Body of pancreas (tissue), 4 donors: ENCODE data around the gene DOCK3. TPM values are rescaled to one million over a fixed set of nuclear protein-coding genes. Genes with fewer than 3 reads are reported as not detected.
"Not testable (repeated sequence)": the region's sequence is repeated elsewhere in the genome, so short reads cannot be mapped to it uniquely, and the experiment has no call there.

ENCODE experiments used
- ATAC-seq: fragments of 150-250 bp; one replicate; pipeline ENCODE4 v1.9.1; 2016
- DNase-seq, 4 donors: peaks; one replicate each; pipeline ENCODE4 v3.0.0-alpha.2; 2019
- H3K27ac ChIP-seq, 4 donors: fragments of 200-600 bp; sonication (generic); 1 replicate in 3 of 4; 2 replicates in 1 of 4; pipeline versions ENCODE4 v1.5.1 to v1.6.1; 2016 to 2019; ENCODE audit warnings: mild to moderate bottlenecking in 1 of 4, mixed read lengths in 1 of 4, moderate library complexity in 1 of 4
- H3K27me3 ChIP-seq, 2 donors: fragments of 200-600 bp; sonication (generic); one replicate each; pipeline ENCODE4 v1.6.0; 2016; ENCODE audit warnings: mild to moderate bottlenecking in 1 of 2
- H3K36me3 ChIP-seq, 2 donors: fragments of 200-600 bp; sonication (generic); replicated peaks in 1 of 2; 2 replicates each; pipeline ENCODE4 v1.5.1; 2016; ENCODE audit warnings: low read depth in 2 of 2; ENCODE audit not compliant: insufficient read depth in 1 of 2
- H3K4me1 ChIP-seq: fragments of 200-600 bp; sonication (generic); one replicate; pipeline ENCODE4 v1.6.0; 2016
- H3K4me3 ChIP-seq, 2 donors: fragments of 200-600 bp; sonication (generic); 1 replicate in 1 of 2; 2 replicates in 1 of 2; pipeline ENCODE4 v1.5.1; 2016 to 2019
- H3K9me3 ChIP-seq, 3 donors: fragments of 200-600 bp; sonication (generic); 1 replicate in 2 of 3; 2 replicates in 1 of 3; pipeline ENCODE4 v1.5.1; 2016
- POLR2A ChIP-seq, 3 donors: fragments of 450-650 bp; IDR thresholded peaks; one replicate each; pipeline ENCODE4 v1.6.1; 2016; ENCODE audit warnings: antibody characterized with exemption in 3 of 3, mild to moderate bottlenecking in 2 of 3
- WGBS, 2 donors: methylation state at CpG; one replicate each; pipeline ENCODE4 v1.1.5; 2017; 5-methylcytosine and 5-hydroxymethylcytosine counted together
- intact Hi-C: fragments of 100-400 bp; cut with DNase I; formaldehyde crosslinking; loops from one replicate; pipeline ENCODE4 v1.15.1; 2023
- total RNA-seq, 2 donors: library from RNA; depleted of rRNA; stranded (reverse); fragments of >200 nt; gene quantifications; one replicate each; pipeline ENCODE4 v1.1.0, GENCODE V29; 2016
- TF ChIP-seq, protein P1 (sequence below), 7 experiments: fragments of 450-650 bp in 4 of 7; fragments of 200-600 bp in 3 of 7; sonication (generic) in 3 of 7; IDR thresholded peaks; one replicate each; pipeline ENCODE4 v1.5.1; 2016 to 2019; ENCODE audit warnings: antibody characterized with exemption in 7 of 7

Gene DOCK3
- total RNA-seq, 2 donors from 2014 or later, result 0.52 TPM; not detected in 1

DNA sequence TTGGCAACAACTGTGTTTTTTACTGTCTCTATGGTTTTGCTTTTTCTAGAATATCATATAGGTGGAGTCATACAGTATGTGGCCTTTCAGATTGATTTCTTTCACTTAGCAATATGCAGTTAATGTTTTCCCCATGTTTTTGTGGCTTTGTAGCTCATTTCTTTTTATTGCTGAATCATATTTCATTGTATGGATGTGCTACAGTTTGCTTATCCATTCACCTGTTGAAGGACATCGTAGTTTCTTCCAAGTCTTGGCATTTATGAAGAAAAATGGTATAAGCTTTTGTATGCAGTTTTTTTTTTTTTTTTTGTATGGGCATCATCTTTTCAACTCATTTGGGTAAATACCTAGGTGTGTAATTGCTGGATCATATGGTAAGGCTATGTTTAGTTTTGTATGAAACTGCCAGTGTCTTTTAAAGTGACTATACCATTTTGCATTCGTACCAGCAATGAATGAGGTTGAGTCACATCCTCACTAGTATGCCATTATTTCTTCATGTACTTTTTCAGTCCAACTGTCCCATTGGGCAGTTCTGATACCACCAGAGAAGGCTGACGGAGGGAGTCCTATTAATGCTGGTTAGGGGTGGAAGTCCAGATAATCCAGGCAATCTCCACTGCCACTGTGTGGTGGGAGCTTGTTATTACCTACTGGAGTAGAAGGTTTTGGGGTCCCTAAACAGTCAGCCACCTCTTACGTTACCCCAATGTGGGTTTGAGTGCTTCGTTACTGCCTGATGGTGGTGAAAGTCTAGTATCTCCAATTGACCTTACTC, 210.5 kb downstream of the DOCK3 start:
- intact Hi-C loops, result no loop called here
- ATAC-seq (no peak), DNase-seq (no peak)
- H3K9me3 ChIP-seq, result no peaks in the 10 kb centered on the region
- H3K36me3 ChIP-seq, result no peaks in the 10 kb centered on the region
- TF ChIP-seq, protein P1, sequence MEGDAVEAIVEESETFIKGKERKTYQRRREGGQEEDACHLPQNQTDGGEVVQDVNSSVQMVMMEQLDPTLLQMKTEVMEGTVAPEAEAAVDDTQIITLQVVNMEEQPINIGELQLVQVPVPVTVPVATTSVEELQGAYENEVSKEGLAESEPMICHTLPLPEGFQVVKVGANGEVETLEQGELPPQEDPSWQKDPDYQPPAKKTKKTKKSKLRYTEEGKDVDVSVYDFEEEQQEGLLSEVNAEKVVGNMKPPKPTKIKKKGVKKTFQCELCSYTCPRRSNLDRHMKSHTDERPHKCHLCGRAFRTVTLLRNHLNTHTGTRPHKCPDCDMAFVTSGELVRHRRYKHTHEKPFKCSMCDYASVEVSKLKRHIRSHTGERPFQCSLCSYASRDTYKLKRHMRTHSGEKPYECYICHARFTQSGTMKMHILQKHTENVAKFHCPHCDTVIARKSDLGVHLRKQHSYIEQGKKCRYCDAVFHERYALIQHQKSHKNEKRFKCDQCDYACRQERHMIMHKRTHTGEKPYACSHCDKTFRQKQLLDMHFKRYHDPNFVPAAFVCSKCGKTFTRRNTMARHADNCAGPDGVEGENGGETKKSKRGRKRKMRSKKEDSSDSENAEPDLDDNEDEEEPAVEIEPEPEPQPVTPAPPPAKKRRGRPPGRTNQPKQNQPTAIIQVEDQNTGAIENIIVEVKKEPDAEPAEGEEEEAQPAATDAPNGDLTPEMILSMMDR (IDR thresholded peaks at IDR 0.05), result no peak
- no peak for TF ChIP-seq POLR2A (IDR thresholded peaks at IDR 0.05)
- no peak overlapping the region for H3K4me3 ChIP-seq
- H3K4me1 ChIP-seq, result no peaks in the 10 kb centered on the region
- no peak overlapping the region for H3K27ac ChIP-seq
- 37 to 45% methylated on average over 5 of the region's 5 CpGs for WGBS, 2 donors
- no peaks in the 10 kb centered on the region for H3K27me3 ChIP-seq

DNA sequence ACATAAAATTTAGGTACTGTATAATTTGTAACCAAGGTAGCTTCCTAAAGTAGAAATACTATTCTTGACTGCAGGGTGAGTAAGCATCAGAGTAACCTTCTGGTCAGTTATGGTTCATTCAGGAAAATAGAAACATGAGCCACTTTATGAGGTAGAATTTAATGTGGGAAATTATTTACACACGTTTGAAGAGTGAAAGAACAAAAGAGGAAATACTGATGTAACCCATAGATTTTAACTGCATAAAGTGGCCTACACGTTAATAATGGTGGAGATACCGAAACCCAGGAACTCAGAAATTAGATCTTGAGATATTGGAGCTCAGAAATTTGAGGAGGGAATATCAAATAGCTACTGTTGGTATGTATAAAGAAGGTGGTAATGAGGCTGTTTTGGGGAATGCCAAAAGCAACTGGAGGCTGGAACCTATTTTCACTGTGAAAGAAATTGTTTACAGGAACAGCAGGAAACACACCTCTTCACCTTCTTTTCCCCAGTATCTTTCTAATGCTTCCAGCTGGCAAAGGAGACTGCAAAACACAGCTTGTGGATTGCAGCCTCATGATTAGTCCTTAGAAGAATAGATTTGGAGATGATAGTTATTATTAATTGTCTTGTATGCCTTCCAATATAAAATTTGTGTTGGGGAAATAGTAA, 216.1 kb downstream of the DOCK3 start:
- DNase-seq (no peak), ATAC-seq (no peak)
- no peak overlapping the region for H3K27ac ChIP-seq
- H3K36me3 ChIP-seq, result no peaks in the 10 kb centered on the region
- no peak overlapping the region for H3K4me3 ChIP-seq
- 42 to 52% methylated on average over 3 of the region's 3 CpGs for WGBS, 2 donors
- TF ChIP-seq, protein P1 (IDR thresholded peaks at IDR 0.05), result no peak
- TF ChIP-seq POLR2A (IDR thresholded peaks at IDR 0.05), result no peak
- intact Hi-C loops, result no loop called here
- no peaks in the 10 kb centered on the region for H3K27me3 ChIP-seq
- H3K4me1 ChIP-seq, result no peaks in the 10 kb centered on the region
- H3K9me3 ChIP-seq, result no peaks in the 10 kb centered on the region

DNA sequence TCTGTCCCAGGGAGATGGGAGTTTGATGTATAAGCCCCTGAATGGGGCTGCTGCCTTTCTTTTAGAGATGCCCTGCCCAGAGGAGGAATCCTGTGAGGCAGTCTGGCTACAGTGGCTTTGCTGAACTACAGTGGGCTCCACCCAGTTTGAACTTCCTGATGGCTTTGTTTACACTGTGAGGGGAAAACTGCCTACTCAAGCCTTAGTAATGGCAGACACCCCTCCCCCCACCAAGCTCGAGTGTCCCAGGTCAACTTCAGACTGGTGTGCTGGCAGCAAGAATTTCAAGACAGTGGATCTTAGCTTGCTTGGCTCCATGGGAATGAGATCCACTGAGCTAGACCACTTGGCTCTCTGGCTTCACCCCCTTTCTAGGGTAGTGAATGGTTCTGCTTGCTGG, 226.4 kb downstream of the DOCK3 start:
- H3K9me3 ChIP-seq, DNase-seq, H3K36me3 ChIP-seq, ATAC-seq, H3K27ac ChIP-seq, H3K4me1 ChIP-seq, intact Hi-C loops, H3K27me3 ChIP-seq, H3K4me3 ChIP-seq: not testable (repeated sequence)
- 5% methylated on average over 1 of the region's 1 CpG; no CpG with 5 or more reads in 1 of the 2 donors for WGBS, 2 donors

DNA sequence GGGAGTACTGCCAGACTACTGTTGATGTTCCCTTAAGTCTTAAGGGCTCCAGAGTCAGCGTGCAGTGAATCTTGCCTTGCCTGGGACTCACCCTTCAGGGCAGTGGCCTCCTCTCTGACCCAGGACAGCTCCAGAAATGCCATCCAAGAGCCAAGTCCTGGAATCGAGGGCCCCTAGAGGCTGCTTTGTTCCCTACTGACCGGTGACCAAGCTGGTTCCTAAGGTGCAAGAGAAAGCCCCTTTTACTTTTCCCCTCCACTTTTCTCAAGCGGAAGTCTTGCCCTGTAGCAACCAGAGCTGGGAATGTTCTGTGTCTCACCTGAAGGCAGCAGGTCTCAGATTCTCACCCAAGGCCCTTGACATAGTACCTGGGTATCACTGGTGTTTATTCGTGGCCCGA, 238.0 kb downstream of the DOCK3 start:
- Histone ChIP-seq H3K9me3 (no peaks in the 10 kb centered on the region), H3K4me3 (no peak overlapping the region), H3K36me3 (no peaks in the 10 kb centered on the region), H3K27me3 (no peaks in the 10 kb centered on the region), H3K27ac (no peak overlapping the region), H3K4me1 (no peaks in the 10 kb centered on the region)
- no peak for DNase-seq
- ATAC-seq, result no peak
- WGBS, 2 donors, result 65 to 74% methylated on average over 5 to 6 of the region's 6 CpGs
- intact Hi-C loops, result no loop called here
- TF ChIP-seq, protein P1 (IDR thresholded peaks at IDR 0.05), result no peak
- no peak for TF ChIP-seq POLR2A (IDR thresholded peaks at IDR 0.05)

DNA sequence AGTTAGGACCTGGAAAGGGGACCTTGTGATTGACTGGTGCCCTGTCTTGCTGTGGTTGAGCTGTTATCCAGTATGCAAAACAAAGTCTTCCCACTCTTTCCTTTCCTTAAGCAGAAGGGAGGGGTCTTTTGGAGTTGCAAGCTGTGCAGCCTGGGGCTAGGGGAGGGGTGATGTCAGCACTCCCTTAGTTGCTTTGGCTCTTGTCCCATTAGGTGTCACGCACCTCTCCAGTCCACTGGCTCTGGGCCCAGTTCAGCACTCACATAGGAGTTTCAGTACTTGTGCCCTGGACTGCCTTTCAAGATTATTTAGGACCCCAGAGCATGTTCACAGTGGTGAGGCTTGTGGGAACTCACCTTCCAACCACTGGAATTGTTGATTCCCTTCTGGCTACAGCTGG, 238.5 kb downstream of the DOCK3 start:
- Histone ChIP-seq H3K9me3 (no peaks in the 10 kb centered on the region), H3K27me3 (no peaks in the 10 kb centered on the region), H3K36me3 (no peaks in the 10 kb centered on the region), H3K4me1 (no peaks in the 10 kb centered on the region), H3K4me3 (no peak overlapping the region), H3K27ac (no peak overlapping the region)
- intact Hi-C loops, result no loop called here
- 0 to 11% methylated on average over 1 of the region's 1 CpG for WGBS, 2 donors
- DNase-seq (peak; percentile 25 to 56 (median 34)), ATAC-seq (no peak)
- no peak for TF ChIP-seq POLR2A (IDR thresholded peaks at IDR 0.05)
- TF ChIP-seq, protein P1 (IDR thresholded peaks at IDR 0.05), result no peak

DNA sequence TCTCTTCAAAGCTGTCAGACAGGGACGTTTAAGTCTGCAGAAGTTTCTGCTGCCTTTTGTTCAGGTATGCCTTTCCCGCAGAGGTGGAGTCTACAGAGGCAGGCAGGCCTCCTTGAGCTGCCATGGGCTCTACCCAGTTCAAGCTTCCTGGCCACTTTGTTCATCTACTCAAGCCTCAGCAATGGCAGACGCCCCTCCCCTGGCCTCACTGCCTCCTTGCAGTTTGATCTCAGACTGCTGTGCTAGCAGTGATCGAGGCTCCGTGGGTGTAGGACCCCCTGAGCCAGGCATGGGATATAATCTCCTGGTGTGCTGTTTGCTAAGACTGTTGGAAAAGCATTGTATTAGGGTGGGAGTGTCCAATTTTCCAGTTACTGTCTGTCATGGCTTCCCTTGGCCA, 247.3 kb downstream of the DOCK3 start:
- 69 to 70% methylated on average over 4 to 5 of the region's 5 CpGs for WGBS, 2 donors
- DNase-seq, intact Hi-C loops: not testable (repeated sequence)

More for the DNA sequence above, 247.3 kb downstream of the DOCK3 start:
- not testable (repeated sequence) for ATAC-seq, H3K36me3 ChIP-seq, H3K27me3 ChIP-seq, H3K4me1 ChIP-seq, H3K4me3 ChIP-seq, H3K9me3 ChIP-seq, H3K27ac ChIP-seq
